ENCODE data around the gene CARD16. TPM values are rescaled to one million over a fixed set of nuclear protein-coding genes. Genes with fewer than 3 reads are reported as not detected.

Gene CARD16
- 2.8 and 5.2 TPM in 2 replicates for total RNA-seq

GRCh38 chr11:105044557-105045524 is at the start of gene CARD16:
Gene CARD16 (minus strand): TSS chr11:105045335. CDS start chr11:105045297, 38 bp downstream.

GRCh38 chr11:105034813-105035620 is 10.1 kb downstream of the CARD16 start, which contains the start of gene CASP1:
Gene CASP1 (minus strand): TSS chr11:105035144. CDS start chr11:105035113, 31 bp downstream.

GRCh38 chr11:105023003-105023402 is 22.1 kb downstream of the CARD16 start, which contains the start of gene CASP5:
Gene CASP5 (minus strand): TSS chr11:105023168. CDS start chr11:105023136, 32 bp downstream.

Other genes starting within 250 kb of the CARD16 start
- not detected in 2 replicates for gene CASP12, start 146.9 kb downstream of the CARD16 start, total RNA-seq
- gene CASP4, start 76.8 kb downstream of the CARD16 start, total RNA-seq, result 139 and 163 TPM in 2 replicates
- gene CASP5, start 22.2 kb downstream of the CARD16 start, total RNA-seq, result not detected in 2 replicates
- 8.5 and 10.2 TPM in 2 replicates for gene CASP1, start 10.2 kb downstream of the CARD16 start, total RNA-seq
- not detected in 2 replicates for gene CARD18, start 94.4 kb upstream of the CARD16 start, total RNA-seq

All from uterine smooth muscle cell (primary cell).